GM23248 (cell line): ENCODE measurements around the gene GPR162.

Experiments
- EZH2 ChIP-seq: fragments of 200-600 bp; sonication (generic); IDR thresholded peaks from 2 replicates; pipeline ENCODE4 v1.6.1; 2018; ENCODE audit warnings: antibody characterized with exemption, mild to moderate bottlenecking; ENCODE audit not compliant: insufficient read depth, poor library complexity, severe bottlenecking
- EZH2phosphoT487 ChIP-seq: fragments of 200-600 bp; sonication (generic); IDR thresholded peaks from 2 replicates; pipeline ENCODE4 v1.6.1; 2018; ENCODE audit warnings: antibody characterized with exemption, moderate library complexity, mild to moderate bottlenecking, low read depth; ENCODE audit not compliant: insufficient read depth

- TF ChIP-seq EZH2 (no peak), EZH2phosphoT487 (no peak)
Measured at GRCh38 chr12:6858799-6859198, 37.2 kb downstream of the GPR162 start.
